B cell (primary cell): ENCODE results near the gene LIN37.

Experiments used
- EZH2 ChIP-seq: IDR thresholded peaks from 2 replicates; pipeline ENCODE4 v1.6.1; 2012; ENCODE audit warnings: borderline replicate concordance, low read depth, mild to moderate bottlenecking, moderate library complexity, low read length; ENCODE audit not compliant: insufficient read depth, poor library complexity, severe bottlenecking
- TF ChIP-seq, protein P1 (sequence below): fragments of 200-600 bp; IDR thresholded peaks from one replicate; pipeline ENCODE4 v1.8.0; 2022; ENCODE audit warnings: antibody characterized with exemption, mild to moderate bottlenecking

- TF ChIP-seq, protein P1, sequence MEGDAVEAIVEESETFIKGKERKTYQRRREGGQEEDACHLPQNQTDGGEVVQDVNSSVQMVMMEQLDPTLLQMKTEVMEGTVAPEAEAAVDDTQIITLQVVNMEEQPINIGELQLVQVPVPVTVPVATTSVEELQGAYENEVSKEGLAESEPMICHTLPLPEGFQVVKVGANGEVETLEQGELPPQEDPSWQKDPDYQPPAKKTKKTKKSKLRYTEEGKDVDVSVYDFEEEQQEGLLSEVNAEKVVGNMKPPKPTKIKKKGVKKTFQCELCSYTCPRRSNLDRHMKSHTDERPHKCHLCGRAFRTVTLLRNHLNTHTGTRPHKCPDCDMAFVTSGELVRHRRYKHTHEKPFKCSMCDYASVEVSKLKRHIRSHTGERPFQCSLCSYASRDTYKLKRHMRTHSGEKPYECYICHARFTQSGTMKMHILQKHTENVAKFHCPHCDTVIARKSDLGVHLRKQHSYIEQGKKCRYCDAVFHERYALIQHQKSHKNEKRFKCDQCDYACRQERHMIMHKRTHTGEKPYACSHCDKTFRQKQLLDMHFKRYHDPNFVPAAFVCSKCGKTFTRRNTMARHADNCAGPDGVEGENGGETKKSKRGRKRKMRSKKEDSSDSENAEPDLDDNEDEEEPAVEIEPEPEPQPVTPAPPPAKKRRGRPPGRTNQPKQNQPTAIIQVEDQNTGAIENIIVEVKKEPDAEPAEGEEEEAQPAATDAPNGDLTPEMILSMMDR, result no peak
- TF ChIP-seq EZH2, result no peak
These were observed at the start of gene LIN37 for GRCh38 chr19:35748106-35749020.
